SHP77 treated with DMSO at 0.1 percent for 48 hours (cell line): ENCODE measurements around the gene IL17A.
"Not testable (repeated sequence)": the region's sequence is repeated elsewhere in the genome, so short reads cannot be mapped to it uniquely, and the experiment has no call there.

Source experiments
- DNase-seq: peaks from one replicate; lab custom pipeline; 2025; lab: John Stamatoyannopoulos, UW

The IL17A gene

GRCh38 chr6:52164319-52165094 is 21.7 kb upstream of the IL17A start:
- DNase-seq = no peak

GRCh38 chr6:52167267-52167666 is 18.9 kb upstream of the IL17A start:
- DNase-seq = no peak

- not testable (repeated sequence) for DNase-seq
Observed at GRCh38 chr6:52168351-52168750, 17.8 kb upstream of the IL17A start.

- no peak for DNase-seq
Observed at GRCh38 chr6:52174118-52174517, 12.1 kb upstream of the IL17A start.

- peak; percentile 44 for DNase-seq
Observed at GRCh38 chr6:52176550-52176949, 9.6 kb upstream of the IL17A start.

- DNase-seq = no peak
Observed at GRCh38 chr6:52177961-52178360, 8.2 kb upstream of the IL17A start.

GRCh38 chr6:52180787-52181558 is 5.2 kb upstream of the IL17A start:
- DNase-seq = no peak

- DNase-seq = no peak
Observed at GRCh38 chr6:52183131-52183713, 3.0 kb upstream of the IL17A start.

GRCh38 chr6:52186480-52186879 is 305 bp downstream of the IL17A start:
- no peak for DNase-seq

GRCh38 chr6:52187098-52187497 is 923 bp downstream of the IL17A start:
- DNase-seq = no peak

- DNase-seq = no peak
Observed at GRCh38 chr6:52189974-52190373, 3.8 kb downstream of the IL17A start.

- DNase-seq = no peak
Observed at GRCh38 chr6:52190409-52190808, 4.2 kb downstream of the IL17A start.

GRCh38 chr6:52191824-52192223 is 5.6 kb downstream of the IL17A start:
- no peak for DNase-seq

- DNase-seq = no peak
Observed at GRCh38 chr6:52195886-52196285, 9.7 kb downstream of the IL17A start.

GRCh38 chr6:52200088-52200487 is 13.9 kb downstream of the IL17A start:
- DNase-seq = not testable (repeated sequence)

- no peak for DNase-seq
Observed at GRCh38 chr6:52201046-52201445, 14.9 kb downstream of the IL17A start.

GRCh38 chr6:52201493-52201892 is 15.3 kb downstream of the IL17A start:
- DNase-seq = no peak

- DNase-seq = no peak
Observed at GRCh38 chr6:52207066-52207465, 20.9 kb downstream of the IL17A start.

- no peak for DNase-seq
Observed at GRCh38 chr6:52208612-52209011, 22.4 kb downstream of the IL17A start.

GRCh38 chr6:52209770-52210169 is 23.6 kb downstream of the IL17A start:
- DNase-seq = no peak

- no peak for DNase-seq
Observed at GRCh38 chr6:52210227-52210626, 24.1 kb downstream of the IL17A start.

GRCh38 chr6:52213127-52213526 is 27.0 kb downstream of the IL17A start:
- DNase-seq = no peak

- DNase-seq = no peak
Observed at GRCh38 chr6:52215787-52216186, 29.6 kb downstream of the IL17A start.
